Fibroblast of the aortic adventitia (primary cell): ENCODE measurements around the gene KIF25. TPM values are rescaled to one million over a fixed set of nuclear protein-coding genes. Genes with fewer than 3 reads are reported as not detected.

Source experiments
- DNase-seq: peaks from one replicate; pipeline ENCODE4 v3.0.0-alpha.2; 2010; ENCODE audit warnings: low read depth
- H3K4me3 ChIP-seq: 2 replicates; pipeline ENCODE4 v1.5.1; 2011; ENCODE audit warnings: low read depth, mild to moderate bottlenecking, control low read depth, low read length, moderate library complexity
- CTCF ChIP-seq: IDR thresholded peaks from 2 replicates; pipeline ENCODE4 v1.5.1; 2011; ENCODE audit warnings: mild to moderate bottlenecking, low read length, control low read depth, inconsistent platforms; ENCODE audit not compliant: insufficient read depth
- total RNA-seq: library from RNA; depleted of rRNA; stranded (reverse); fragments of >200 nt; gene quantifications from 2 replicates; pipeline ENCODE4 v1.2.3, GENCODE V29; 2012; ENCODE audit warnings: low replicate concordance

The KIF25 gene
- total RNA-seq, 1 donor, result not detected

- no peak for TF ChIP-seq CTCF
- DNase-seq, result no peak
- H3K4me3 ChIP-seq, result no peak overlapping the region
These were observed 51.8 kb downstream of the KIF25 start for GRCh38 chr6:168049277-168049676.

- no peak for TF ChIP-seq CTCF
- H3K4me3 ChIP-seq, result no peak overlapping the region
- DNase-seq, result no peak
These were observed 52.3 kb downstream of the KIF25 start for GRCh38 chr6:168049706-168050224.

GRCh38 chr6:168050225-168050880 lies 52.9 kb downstream of the KIF25 start:
- no peak overlapping the region for H3K4me3 ChIP-seq
- no peak for DNase-seq
- TF ChIP-seq CTCF, result no peak

GRCh38 chr6:168050881-168051586 lies 53.6 kb downstream of the KIF25 start:
- no peak for TF ChIP-seq CTCF
- DNase-seq, result no peak
- H3K4me3 ChIP-seq, result no peak overlapping the region

- no peak overlapping the region for H3K4me3 ChIP-seq
- TF ChIP-seq CTCF, result no peak
- DNase-seq, result no peak
These were observed 54.2 kb downstream of the KIF25 start for GRCh38 chr6:168051648-168052047.

- TF ChIP-seq CTCF, result no peak
- H3K4me3 ChIP-seq, result no peak overlapping the region
- no peak for DNase-seq
These were observed 54.9 kb downstream of the KIF25 start for GRCh38 chr6:168052291-168052891.
